ENCODE measurements around the gene OR51V1.

The OR51V1 gene

DNA sequence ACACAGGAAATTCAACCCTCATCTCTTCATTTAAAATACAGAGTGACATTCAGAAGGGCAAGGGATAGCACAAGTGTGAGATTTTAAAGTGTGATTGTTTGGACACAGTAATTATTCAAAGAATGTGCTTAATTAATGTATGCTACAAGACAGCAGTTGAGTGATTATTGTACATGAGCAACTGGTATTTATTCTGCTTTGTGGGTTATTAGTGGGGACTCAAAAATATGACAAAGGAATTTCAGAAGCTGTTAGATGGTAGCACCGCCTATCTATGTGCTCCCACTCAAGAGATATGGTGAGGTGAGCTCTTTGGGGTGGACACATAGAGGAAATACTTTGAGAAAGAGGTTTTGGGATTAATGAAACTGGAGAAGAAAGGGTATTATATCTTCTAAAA is 39.6 kb upstream of the OR51V1 start:
- Histone ChIP-seq H3K27me3 (ENCODE audit: insufficient read depth, low read length) (no peaks in the 10 kb centered on the region), H3K4me1 (ENCODE audit: insufficient read depth, low read length) (no peaks in the 10 kb centered on the region), H3K4me3 (ENCODE audit: low read length) (no peak overlapping the region), H3K36me3 (ENCODE audit: insufficient read depth, low read depth, low read length) (no peaks in the 10 kb centered on the region), H3K27ac (ENCODE audit: low read length) (no peak overlapping the region), H3K9me3 (ENCODE audit: insufficient read depth, low read depth, low read length) (no peaks in the 10 kb centered on the region), H3K9ac (ENCODE audit: low read depth, low read length) (no peak overlapping the region)

DNA sequence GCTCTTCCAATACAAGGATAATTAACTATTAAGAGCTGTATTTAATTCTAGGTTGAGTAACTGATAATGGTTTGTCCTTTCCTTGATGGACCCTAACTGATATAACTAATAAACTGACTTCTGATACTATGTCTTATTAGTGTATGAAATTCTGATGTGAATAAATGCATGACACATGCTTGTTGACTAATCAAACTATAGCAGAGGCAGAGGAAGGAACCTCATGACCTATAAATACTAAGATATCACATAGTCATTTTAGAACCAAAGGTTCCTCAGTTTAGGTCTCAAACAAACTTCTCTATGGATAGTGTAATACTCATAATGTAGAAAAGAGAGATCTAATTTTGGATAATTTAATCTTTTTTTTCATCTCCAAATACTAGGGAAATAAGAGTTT is 38.6 kb upstream of the OR51V1 start:
- Histone ChIP-seq H3K27me3 (ENCODE audit: insufficient read depth, low read length) (no peaks in the 10 kb centered on the region), H3K36me3 (ENCODE audit: insufficient read depth, low read depth, low read length) (no peaks in the 10 kb centered on the region), H3K9ac (ENCODE audit: low read depth, low read length) (no peak overlapping the region), H3K27ac (ENCODE audit: low read length) (no peak overlapping the region), H3K4me1 (ENCODE audit: insufficient read depth, low read length) (no peaks in the 10 kb centered on the region), H3K9me3 (ENCODE audit: insufficient read depth, low read depth, low read length) (no peaks in the 10 kb centered on the region), H3K4me3 (ENCODE audit: low read length) (no peak overlapping the region)

DNA sequence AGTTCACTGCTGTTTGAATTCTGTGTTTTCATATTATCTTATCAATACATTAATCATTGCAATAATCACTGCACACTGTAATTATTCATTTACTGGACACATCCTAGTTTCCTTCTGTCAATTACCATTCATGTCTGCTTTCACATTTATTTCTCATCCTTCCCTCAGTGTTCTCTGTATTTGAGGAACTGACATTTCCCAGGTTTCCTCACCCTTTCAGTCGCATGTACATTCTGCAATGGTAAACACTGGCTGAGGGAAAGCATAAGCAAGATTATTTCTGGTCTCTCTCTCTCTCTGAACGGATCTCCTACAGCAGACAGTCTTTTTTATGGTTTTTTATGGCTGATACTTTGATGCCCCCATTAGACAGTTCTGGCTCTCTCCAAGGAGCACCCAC is 38.0 kb upstream of the OR51V1 start:
- Histone ChIP-seq H3K4me1 (ENCODE audit: insufficient read depth, low read length) (no peaks in the 10 kb centered on the region), H3K27me3 (ENCODE audit: insufficient read depth, low read length) (no peaks in the 10 kb centered on the region)

DNA sequence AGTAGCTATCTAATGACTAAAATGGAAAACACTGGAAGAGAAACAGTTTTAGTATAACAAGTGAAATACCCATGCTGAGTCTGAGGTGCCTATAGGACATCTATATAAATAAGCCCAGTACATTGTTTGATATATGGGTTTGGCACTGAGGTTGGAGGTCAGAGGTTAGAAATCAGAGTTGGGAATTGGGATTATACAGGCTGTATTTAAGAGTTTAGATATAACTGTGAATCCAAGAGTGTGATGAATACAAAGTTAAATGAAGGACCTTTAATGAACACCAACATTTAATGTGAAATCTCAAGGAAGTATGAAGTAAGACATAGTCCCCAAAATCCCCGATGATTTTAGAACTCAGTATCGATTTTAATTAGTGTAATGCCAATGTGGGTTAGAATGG is 36.9 kb upstream of the OR51V1 start:
- H3K27me3 ChIP-seq (ENCODE audit: insufficient read depth, low read length), result no peaks in the 10 kb centered on the region
- no peak overlapping the region for H3K9ac ChIP-seq (ENCODE audit: low read depth, low read length)
- H3K27ac ChIP-seq (ENCODE audit: low read length), result no peak overlapping the region
- no peaks in the 10 kb centered on the region for H3K9me3 ChIP-seq (ENCODE audit: insufficient read depth, low read depth, low read length)
- no peaks in the 10 kb centered on the region for H3K4me1 ChIP-seq (ENCODE audit: insufficient read depth, low read length)
- no peak overlapping the region for H3K4me3 ChIP-seq (ENCODE audit: low read length)
- no peaks in the 10 kb centered on the region for H3K36me3 ChIP-seq (ENCODE audit: insufficient read depth, low read depth, low read length)

More for the DNA sequence above, 38.0 kb upstream of the OR51V1 start:
- Histone ChIP-seq H3K4me3 (ENCODE audit: low read length) (no peak overlapping the region), H3K9me3 (ENCODE audit: insufficient read depth, low read depth, low read length) (no peaks in the 10 kb centered on the region), H3K27ac (ENCODE audit: low read length) (no peak overlapping the region), H3K9ac (ENCODE audit: low read depth, low read length) (no peak overlapping the region), H3K36me3 (ENCODE audit: insufficient read depth, low read depth, low read length) (no peaks in the 10 kb centered on the region)

DNA sequence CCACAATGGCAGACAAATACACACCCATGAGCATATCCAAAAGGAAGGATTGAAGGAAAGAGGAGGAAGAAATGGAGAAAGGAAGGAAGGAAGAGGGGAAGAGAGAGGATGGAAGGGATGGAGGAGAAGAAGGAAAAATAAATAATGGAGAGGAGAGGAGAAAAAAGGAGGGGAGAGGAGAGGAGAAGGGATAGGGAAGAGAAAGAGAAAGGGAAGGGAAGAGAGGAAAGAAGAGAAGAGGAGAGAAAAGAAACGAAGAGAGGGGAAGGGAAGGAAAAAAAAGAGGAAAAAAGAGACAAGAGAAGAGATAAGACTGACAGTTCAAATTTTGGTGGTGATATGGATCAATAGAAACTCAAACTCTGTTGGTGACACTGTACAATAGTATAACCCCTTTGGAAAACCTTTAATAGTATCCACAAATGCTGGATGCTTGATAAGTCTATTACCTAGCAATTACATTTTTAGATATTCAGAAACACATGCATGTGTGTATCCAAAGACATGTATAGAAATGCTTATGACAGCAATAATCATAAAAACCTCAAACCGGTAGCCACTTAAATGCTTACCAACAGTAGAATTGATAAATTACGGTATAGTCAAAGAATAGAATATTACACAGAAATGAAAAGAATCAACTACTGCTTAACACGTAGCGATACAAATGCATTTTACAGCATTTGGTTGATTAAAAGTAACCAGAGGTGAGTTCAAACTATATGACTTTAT is 35.0 kb upstream of the OR51V1 start:
- Histone ChIP-seq H3K9ac (ENCODE audit: low read depth, low read length) (no peak overlapping the region), H3K27me3 (ENCODE audit: insufficient read depth, low read length) (no peaks in the 10 kb centered on the region), H3K4me1 (ENCODE audit: insufficient read depth, low read length) (no peaks in the 10 kb centered on the region), H3K27ac (ENCODE audit: low read length) (no peak overlapping the region), H3K4me3 (ENCODE audit: low read length) (no peak overlapping the region), H3K9me3 (ENCODE audit: insufficient read depth, low read depth, low read length) (no peaks in the 10 kb centered on the region), H3K36me3 (ENCODE audit: insufficient read depth, low read depth, low read length) (no peaks in the 10 kb centered on the region)

DNA sequence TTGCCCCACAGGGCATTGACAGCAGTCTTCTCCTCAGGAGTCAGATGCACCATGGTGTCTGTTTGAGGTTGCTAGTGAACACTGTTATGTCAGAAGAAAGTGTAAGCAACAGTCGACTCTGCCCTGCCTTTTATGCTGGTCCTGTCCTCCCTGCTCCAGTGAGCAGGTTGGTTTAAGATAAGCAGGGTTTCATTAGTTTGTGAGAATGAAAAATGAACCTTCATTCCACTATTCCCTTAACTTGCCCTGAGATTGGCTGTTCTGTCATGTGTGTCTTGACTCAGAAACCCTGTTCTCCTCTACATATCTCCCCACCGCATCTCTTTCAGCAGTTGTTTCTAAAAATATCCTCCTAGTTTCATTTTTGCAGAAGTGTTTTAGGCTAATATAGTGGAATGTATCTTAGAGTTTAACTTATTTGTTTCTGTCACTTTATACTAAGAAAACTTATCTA is 33.9 kb upstream of the OR51V1 start, which contains the start of gene HBD:
TSS of gene HBD (minus strand) at position 103 of the 454 bp plus-strand sequence. CDS start at position 53, 50 bp downstream.
- no peaks in the 10 kb centered on the region for H3K9me3 ChIP-seq (ENCODE audit: insufficient read depth, low read depth, low read length)
- no peak within 1 kb of the TSS for H3K9ac ChIP-seq (ENCODE audit: low read depth, low read length)
- no peak within 1 kb of the TSS for H3K27ac ChIP-seq (ENCODE audit: low read length)
- H3K36me3 ChIP-seq (ENCODE audit: insufficient read depth, low read depth, low read length), result no peaks in the 10 kb centered on the region
- H3K27me3 ChIP-seq (ENCODE audit: insufficient read depth, low read length), result no peaks in the 10 kb centered on the region
- no peaks in the 10 kb centered on the region for H3K4me1 ChIP-seq (ENCODE audit: insufficient read depth, low read length)
- no peak within 1 kb of the TSS for H3K4me3 ChIP-seq (ENCODE audit: low read length)

DNA sequence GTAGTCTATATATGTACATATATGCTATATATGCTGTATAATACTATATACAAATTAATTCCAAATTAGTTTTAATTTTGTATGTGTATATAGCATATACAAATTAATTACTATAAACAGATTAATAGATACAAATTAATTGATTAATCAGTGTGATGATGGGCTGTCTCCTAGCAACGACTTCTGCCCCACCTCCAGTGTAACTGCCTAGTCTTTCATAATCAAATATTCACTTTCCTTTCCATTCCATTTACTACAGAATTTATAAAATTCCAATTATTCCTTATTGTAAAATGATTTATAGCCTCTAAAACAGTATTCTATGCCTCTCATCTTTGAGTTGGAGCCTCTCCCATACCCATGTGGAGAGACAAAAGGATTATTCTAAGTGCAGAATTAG is 32.8 kb upstream of the OR51V1 start:
- Histone ChIP-seq H3K4me3 (ENCODE audit: low read length) (no peak overlapping the region), H3K9ac (ENCODE audit: low read depth, low read length) (no peak overlapping the region), H3K27me3 (ENCODE audit: insufficient read depth, low read length) (no peaks in the 10 kb centered on the region), H3K9me3 (ENCODE audit: insufficient read depth, low read depth, low read length) (no peaks in the 10 kb centered on the region), H3K36me3 (ENCODE audit: insufficient read depth, low read depth, low read length) (no peaks in the 10 kb centered on the region), H3K27ac (ENCODE audit: low read length) (no peak overlapping the region), H3K4me1 (ENCODE audit: insufficient read depth, low read length) (no peaks in the 10 kb centered on the region)

DNA sequence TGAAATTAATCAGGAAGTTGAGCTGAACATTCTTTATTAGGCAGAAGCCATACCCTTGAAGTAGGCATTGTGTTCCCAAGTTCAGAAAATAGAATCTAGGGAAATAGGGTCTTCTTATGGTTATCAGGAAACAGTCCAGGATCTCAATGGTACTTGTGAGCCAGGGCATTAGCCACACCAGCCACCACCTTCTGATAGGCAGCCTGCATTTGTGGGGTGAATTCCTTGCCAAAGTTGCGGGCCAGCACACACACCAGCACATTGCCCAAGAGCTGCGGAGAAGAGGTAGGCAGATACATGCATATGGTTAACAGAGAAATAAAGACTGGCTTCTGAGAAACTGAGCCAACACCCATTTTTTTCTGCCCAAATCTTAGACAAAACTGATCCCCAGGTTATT is 32.3 kb upstream of the OR51V1 start:
- Histone ChIP-seq H3K27me3 (ENCODE audit: insufficient read depth, low read length) (no peaks in the 10 kb centered on the region), H3K4me3 (ENCODE audit: low read length) (no peak overlapping the region), H3K9me3 (ENCODE audit: insufficient read depth, low read depth, low read length) (no peaks in the 10 kb centered on the region), H3K36me3 (ENCODE audit: insufficient read depth, low read depth, low read length) (no peaks in the 10 kb centered on the region), H3K9ac (ENCODE audit: low read depth, low read length) (no peak overlapping the region), H3K4me1 (ENCODE audit: insufficient read depth, low read length) (no peaks in the 10 kb centered on the region), H3K27ac (ENCODE audit: low read length) (no peak overlapping the region)

DNA sequence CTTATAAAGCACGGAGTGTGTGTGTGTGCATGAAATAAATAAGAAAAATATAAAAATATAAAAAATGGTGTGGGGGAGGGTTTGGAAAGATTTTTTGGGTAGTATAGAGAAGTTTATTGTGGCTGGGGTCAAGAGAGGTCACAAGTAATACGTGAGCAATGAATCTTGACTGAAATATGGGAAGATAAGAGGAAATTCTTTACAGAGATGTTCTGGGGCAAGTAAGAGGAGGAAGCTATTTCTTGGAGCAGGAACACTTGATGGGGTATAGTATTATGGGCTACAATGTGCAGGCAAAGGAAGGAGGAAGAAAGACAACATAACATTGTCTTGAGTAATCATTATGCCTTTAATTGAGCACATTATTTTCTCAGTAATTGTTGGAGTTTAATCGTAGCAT is 31.7 kb upstream of the OR51V1 start:
- Histone ChIP-seq H3K27ac (ENCODE audit: low read length) (no peak overlapping the region), H3K36me3 (ENCODE audit: insufficient read depth, low read depth, low read length) (no peaks in the 10 kb centered on the region), H3K9ac (ENCODE audit: low read depth, low read length) (no peak overlapping the region), H3K4me1 (ENCODE audit: insufficient read depth, low read length) (no peaks in the 10 kb centered on the region), H3K27me3 (ENCODE audit: insufficient read depth, low read length) (no peaks in the 10 kb centered on the region), H3K9me3 (ENCODE audit: insufficient read depth, low read depth, low read length) (no peaks in the 10 kb centered on the region), H3K4me3 (ENCODE audit: low read length) (no peak overlapping the region)

DNA sequence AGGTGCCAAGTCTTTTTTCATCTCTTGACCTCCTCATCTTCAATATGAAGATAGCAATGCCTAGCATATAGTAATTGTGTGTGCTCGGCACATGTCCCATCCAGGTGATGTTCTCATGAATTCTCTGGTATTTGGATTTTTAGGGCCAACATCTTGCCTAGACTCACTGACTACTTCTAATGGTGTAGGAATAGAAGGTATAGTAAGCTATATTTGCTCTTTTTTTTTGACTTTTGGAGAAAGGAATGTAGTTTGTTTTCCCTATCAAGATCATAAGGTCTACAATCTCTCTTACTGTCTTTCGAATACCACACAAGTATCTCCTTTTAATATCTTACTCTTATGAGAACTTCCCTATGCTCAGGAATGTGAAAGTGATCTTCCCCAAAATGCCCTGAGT is 30.6 kb upstream of the OR51V1 start:
- Histone ChIP-seq H3K27me3 (ENCODE audit: insufficient read depth, low read length) (no peaks in the 10 kb centered on the region), H3K4me1 (ENCODE audit: insufficient read depth, low read length) (no peaks in the 10 kb centered on the region)

DNA sequence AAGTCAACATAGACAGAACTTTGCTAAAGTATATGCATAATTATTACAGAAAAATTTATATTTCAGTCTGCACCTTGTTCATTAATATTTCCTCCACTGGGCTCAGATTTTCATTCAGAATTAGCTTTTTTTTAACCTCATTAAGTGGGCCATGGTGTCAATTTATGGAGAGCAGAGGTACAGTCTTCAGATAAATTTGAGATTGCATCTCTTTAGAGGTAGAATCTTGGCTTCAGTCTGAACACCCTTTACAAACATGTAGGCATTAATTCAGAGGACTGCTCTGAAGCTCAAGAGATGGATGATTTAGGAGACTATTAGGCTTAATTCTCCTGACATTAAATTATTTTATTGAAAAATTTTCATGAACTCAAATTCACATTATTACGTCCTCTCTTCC is 29.8 kb upstream of the OR51V1 start:
- Histone ChIP-seq H3K4me3 (ENCODE audit: low read length) (no peak overlapping the region), H3K9me3 (ENCODE audit: insufficient read depth, low read depth, low read length) (no peaks in the 10 kb centered on the region), H3K27me3 (ENCODE audit: insufficient read depth, low read length) (no peaks in the 10 kb centered on the region), H3K27ac (ENCODE audit: low read length) (no peak overlapping the region), H3K36me3 (ENCODE audit: insufficient read depth, low read depth, low read length) (no peaks in the 10 kb centered on the region), H3K4me1 (ENCODE audit: insufficient read depth, low read length) (no peaks in the 10 kb centered on the region), H3K9ac (ENCODE audit: low read depth, low read length) (no peak overlapping the region)

More for the DNA sequence above, 30.6 kb upstream of the OR51V1 start:
- Histone ChIP-seq H3K9me3 (ENCODE audit: insufficient read depth, low read depth, low read length) (no peaks in the 10 kb centered on the region), H3K36me3 (ENCODE audit: insufficient read depth, low read depth, low read length) (no peaks in the 10 kb centered on the region), H3K27ac (ENCODE audit: low read length) (no peak overlapping the region), H3K4me3 (ENCODE audit: low read length) (no peak overlapping the region), H3K9ac (ENCODE audit: low read depth, low read length) (no peak overlapping the region)

DNA sequence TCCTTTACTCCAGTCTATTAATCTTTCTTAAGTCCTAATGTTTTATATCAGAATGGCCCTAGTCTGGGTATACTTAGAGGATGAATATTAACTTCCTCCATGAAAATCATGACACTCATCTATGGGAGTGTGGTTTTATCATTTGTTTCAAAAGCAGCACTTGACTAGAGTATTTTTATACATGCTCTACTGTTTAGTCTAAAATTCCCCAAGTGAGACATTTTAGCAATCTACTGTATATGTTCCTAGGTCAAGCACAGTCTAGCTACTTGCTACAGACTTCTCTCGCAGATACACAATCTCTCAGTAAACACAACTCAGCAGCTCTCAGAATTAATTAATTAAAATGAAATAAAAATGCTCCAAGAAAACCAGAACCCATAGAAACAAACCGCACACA is 29.3 kb upstream of the OR51V1 start:
- H3K27me3 ChIP-seq (ENCODE audit: insufficient read depth, low read length), result no peaks in the 10 kb centered on the region
- no peaks in the 10 kb centered on the region for H3K4me1 ChIP-seq (ENCODE audit: insufficient read depth, low read length)
- no peaks in the 10 kb centered on the region for H3K36me3 ChIP-seq (ENCODE audit: insufficient read depth, low read depth, low read length)
- no peak overlapping the region for H3K27ac ChIP-seq (ENCODE audit: low read length)
- H3K9me3 ChIP-seq (ENCODE audit: insufficient read depth, low read depth, low read length), result no peaks in the 10 kb centered on the region
- no peak overlapping the region for H3K4me3 ChIP-seq (ENCODE audit: low read length)
- no peak overlapping the region for H3K9ac ChIP-seq (ENCODE audit: low read depth, low read length)
